ENCODE results near the gene CASS4.

The CASS4 gene

DNA sequence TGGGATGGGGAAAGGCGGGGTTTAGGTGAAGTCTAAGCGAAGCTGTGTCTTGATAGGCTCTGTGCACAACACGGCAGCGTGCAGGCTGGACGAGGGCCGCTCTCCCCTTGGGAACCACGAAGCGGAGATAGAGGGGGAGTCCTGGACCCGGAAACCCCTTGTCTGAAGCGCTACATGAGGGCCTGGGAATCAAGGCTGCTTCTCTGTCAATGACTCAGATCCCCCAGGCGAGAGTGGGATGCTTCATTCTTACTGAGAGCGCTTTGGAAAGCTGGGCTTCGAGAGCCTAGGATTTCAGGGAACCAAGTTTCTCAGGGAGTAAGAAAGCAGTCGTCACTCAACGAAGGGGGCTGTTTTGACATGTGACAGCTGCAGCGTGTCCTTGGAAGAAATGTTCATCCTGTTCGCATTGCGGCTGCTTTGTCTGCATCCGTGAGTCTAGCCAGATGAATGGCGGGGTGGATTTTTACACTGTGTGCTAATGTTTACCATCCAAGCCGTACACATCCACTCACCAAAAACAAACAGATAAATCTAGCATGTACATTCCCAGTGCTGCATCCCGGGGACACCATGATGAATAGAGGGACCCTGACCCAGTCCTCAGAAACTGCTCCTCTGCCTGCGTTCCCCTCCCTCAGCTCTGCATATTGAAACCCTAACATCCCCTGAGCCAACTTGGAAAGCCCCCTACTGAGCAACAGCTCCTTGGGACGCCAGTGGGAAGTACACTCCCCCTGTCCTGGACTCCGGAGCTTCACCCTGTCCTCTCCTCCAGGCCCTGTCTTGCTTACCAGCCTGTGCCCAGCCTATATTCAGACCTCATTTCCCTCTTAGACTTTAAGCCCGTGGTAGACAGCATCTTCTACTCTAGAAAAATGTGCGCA lies 31.8 kb downstream of the CASS4 start:
- TF ChIP-seq, protein P1, sequence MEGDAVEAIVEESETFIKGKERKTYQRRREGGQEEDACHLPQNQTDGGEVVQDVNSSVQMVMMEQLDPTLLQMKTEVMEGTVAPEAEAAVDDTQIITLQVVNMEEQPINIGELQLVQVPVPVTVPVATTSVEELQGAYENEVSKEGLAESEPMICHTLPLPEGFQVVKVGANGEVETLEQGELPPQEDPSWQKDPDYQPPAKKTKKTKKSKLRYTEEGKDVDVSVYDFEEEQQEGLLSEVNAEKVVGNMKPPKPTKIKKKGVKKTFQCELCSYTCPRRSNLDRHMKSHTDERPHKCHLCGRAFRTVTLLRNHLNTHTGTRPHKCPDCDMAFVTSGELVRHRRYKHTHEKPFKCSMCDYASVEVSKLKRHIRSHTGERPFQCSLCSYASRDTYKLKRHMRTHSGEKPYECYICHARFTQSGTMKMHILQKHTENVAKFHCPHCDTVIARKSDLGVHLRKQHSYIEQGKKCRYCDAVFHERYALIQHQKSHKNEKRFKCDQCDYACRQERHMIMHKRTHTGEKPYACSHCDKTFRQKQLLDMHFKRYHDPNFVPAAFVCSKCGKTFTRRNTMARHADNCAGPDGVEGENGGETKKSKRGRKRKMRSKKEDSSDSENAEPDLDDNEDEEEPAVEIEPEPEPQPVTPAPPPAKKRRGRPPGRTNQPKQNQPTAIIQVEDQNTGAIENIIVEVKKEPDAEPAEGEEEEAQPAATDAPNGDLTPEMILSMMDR (IDR thresholded peaks at IDR 0.05): no peak

GRCh38 chr20:56445130-56445529 lies 33.1 kb downstream of the CASS4 start:
- TF ChIP-seq, protein P1 (IDR thresholded peaks at IDR 0.05): no peak

DNA sequence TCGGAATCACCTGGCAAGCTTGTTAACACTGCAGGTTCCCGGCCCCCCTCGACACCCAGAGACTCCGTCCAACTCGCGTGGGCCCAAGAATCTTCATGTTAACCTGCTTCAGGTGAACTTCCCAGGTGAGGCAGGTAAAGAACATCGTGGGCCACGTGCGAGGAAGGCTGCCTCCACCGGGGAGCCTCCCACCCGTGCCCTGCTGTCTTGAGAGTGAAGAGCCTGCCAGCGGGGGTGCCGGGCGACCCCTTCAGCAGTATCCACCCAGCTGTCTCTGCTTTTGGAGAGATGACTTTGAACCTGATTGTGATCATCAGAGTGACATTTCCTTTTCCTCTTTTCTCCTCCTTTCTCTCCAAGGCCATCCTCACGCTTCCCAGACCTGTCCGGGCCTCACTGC lies 33.5 kb downstream of the CASS4 start:
- TF ChIP-seq, protein P1 (IDR thresholded peaks at IDR 0.05): no peak

DNA sequence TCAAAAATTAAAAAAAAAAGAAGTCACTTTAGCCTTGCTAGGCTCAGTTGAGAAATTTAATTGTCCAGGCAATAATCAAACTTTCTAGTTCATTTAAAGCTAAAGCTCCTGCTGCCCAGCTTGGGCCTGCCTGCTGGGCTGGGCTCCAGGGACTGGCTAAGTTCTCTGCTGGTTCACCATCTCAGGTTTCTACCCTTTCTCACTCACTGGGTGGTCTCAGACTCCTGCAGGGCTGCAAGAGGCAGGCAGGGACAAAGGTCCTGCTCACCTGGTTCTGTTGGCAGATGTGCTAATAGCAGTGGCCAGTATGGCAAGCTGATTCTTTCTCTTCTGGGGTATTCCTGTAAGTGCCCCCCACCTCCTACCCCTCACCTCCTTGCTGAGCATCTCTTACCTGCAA lies 35.2 kb downstream of the CASS4 start:
- TF ChIP-seq, protein P1 (IDR thresholded peaks at IDR 0.05): no peak

DNA sequence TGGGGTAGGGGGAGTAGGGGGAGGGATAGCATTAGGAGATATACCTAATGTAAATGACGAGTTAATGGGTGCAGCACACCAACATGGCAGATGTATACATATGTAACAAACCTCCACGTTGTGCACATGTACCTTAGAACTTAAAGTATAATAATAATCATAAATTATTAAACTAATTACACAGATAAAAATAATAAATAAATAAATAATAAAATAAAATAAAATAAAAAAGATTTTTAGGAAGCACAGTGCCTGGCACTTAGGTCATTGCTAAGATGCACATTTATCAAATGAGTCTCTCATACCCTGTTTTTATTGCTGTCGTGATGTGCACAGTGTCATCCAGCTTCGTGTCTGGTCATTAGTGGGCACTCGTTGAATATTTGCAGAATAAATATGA lies 37.4 kb downstream of the CASS4 start:
- TF ChIP-seq, protein P1 (IDR thresholded peaks at IDR 0.05): no peak

DNA sequence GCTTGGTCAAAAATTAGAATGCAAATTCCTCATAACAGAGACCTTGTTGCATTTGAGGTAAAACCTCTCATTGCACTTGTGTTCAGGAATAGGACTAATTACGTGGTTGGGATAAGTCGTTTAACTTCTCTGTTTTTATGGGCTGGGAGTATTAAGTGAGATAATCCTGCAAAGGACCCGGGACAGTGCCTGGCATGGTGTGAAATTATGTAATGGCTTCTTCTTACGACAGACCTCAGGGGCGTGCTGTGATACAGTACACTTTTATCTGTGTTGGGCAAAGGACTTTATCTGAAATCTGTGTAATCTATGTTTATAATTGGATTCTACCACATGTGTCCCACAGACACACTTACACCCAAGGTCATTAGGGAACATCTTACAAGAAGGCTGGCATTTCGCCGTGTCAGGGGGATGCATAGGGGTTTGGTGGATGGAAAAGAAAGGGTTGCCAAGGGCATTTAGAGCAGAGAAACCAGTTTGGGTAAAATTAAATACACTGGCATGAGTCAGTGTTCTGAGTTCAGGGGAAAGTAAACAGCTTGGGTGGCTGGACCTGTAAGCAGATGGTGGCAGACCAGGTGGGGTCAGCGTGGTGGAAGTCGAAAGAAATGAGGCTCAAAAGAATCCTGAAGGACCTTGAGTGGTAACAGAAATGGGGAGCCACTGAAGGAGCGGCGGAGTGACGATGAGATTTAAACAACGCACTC lies 39.2 kb downstream of the CASS4 start:
- TF ChIP-seq, protein P1 (IDR thresholded peaks at IDR 0.05): no peak

DNA sequence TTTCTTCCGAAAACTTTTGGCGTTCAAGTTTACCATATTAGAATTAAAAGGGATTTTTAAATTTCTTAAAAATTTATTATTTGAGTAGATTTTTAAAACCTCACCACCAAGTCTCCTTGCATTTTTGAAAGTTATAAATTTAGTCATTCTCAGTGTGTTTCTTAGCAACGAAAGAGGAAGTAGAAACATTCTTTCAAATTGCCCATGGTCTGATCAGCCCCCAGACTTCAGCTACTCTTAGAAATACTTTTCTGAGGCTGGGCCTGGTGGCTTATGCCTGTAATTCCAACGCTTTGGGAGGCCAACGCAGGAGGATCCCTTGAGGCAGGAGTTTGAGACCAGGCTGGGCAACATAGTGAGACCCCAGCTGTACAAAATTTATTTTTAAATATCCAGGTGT lies 41.3 kb downstream of the CASS4 start:
- TF ChIP-seq, protein P1 (IDR thresholded peaks at IDR 0.05): no peak
